ENCODE data around the gene RBP2.

GRCh38 chr3:139470199-139470598, 6.1 kb downstream of the RBP2 start:
- TF ChIP-seq TAF1 (IDR thresholded peaks at IDR 0.05; ENCODE audit: borderline replicate concordance, low read depth, low read length) (no peak), POLR2AphosphoS5 (IDR thresholded peaks at IDR 0.05; ENCODE audit: low read depth, low read length) (no peak)

Measured in GM12892 (cell line).